C4-2B (cell line): Measurements from ENCODE around the gene ZFC3H1.

ENCODE experiments used
- CTCF ChIP-seq: fragments of 450-650 bp; conservative IDR thresholded peaks from 2 replicates; pipeline ENCODE4 v1.5.1; 2017; ENCODE audit warnings: mild to moderate bottlenecking
- ZFX ChIP-seq: fragments of 450-650 bp; IDR thresholded peaks from 2 replicates; pipeline ENCODE4 v1.6.1; 2017

GRCh38 chr12:71710276-71711125 is 46.9 kb upstream of the ZFC3H1 start:
- TF ChIP-seq CTCF (no peak), ZFX (no peak)
